ENCODE results near the gene CPNE8.

DNA sequence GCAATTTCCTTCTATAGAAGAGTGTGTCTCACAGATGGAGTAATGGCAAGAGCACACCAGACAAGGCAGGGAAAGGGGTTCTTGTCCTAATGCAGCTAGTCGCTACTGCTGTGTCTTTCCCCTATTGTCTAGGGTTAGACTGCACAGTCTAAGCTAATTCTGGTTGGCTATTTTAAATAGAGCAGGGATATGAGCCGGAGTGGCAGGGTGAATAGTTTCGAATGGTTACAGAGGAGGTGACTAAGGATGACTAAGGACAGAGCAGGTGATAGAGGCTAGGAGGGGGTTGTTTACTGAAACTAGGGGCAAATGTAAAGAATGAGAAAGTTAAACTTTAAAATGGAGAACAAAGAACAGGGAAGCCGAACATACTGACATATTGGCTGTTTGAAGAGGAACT lies 25.6 kb upstream of the CPNE8 start:
- TF ChIP-seq, protein P1, sequence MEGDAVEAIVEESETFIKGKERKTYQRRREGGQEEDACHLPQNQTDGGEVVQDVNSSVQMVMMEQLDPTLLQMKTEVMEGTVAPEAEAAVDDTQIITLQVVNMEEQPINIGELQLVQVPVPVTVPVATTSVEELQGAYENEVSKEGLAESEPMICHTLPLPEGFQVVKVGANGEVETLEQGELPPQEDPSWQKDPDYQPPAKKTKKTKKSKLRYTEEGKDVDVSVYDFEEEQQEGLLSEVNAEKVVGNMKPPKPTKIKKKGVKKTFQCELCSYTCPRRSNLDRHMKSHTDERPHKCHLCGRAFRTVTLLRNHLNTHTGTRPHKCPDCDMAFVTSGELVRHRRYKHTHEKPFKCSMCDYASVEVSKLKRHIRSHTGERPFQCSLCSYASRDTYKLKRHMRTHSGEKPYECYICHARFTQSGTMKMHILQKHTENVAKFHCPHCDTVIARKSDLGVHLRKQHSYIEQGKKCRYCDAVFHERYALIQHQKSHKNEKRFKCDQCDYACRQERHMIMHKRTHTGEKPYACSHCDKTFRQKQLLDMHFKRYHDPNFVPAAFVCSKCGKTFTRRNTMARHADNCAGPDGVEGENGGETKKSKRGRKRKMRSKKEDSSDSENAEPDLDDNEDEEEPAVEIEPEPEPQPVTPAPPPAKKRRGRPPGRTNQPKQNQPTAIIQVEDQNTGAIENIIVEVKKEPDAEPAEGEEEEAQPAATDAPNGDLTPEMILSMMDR (conservative IDR thresholded peaks at IDR 0.05; ENCODE audit: low read length), result no peak
- no peak for TF ChIP-seq EZH2phosphoT487 (IDR thresholded peaks at IDR 0.05; ENCODE audit: borderline replicate concordance, low read depth, low read length)

All from OCI-LY7 (cell line).